Neural cell (in vitro differentiated cells): ENCODE measurements around the gene AFDN. TPM values are rescaled to one million over a fixed set of nuclear protein-coding genes. Genes with fewer than 3 reads are reported as not detected.

Source experiments
- H2AFZ ChIP-seq: fragments of 200-600, 300-800 bp; sonication (generic), shearing (Covaris generic); 2 replicates; pipeline ENCODE4 v1.6.0; 2014; ENCODE audit warnings: low read depth, mild to moderate bottlenecking, antibody characterized with exemption, low read length, moderate library complexity
- H3F3A ChIP-seq: fragments of 200-600 bp; shearing (Covaris generic); 2 replicates; pipeline ENCODE4 v1.6.1; 2016; ENCODE audit warnings: mild to moderate bottlenecking, moderate library complexity, mixed read lengths, antibody characterized with exemption, low read length; ENCODE audit not compliant: insufficient read depth, poor library complexity, severe bottlenecking
- H3K27ac ChIP-seq: fragments of 200-600, 300-800 bp; sonication (generic), shearing (Covaris generic); 2 replicates; pipeline ENCODE4 v1.5.1; 2014; ENCODE audit warnings: mild to moderate bottlenecking, low read length, moderate library complexity
- H3K27me3 ChIP-seq: fragments of 300-800, 200-600 bp; sonication (generic), shearing (Covaris generic); 2 replicates; pipeline ENCODE4 v1.6.0; 2014; ENCODE audit warnings: mild to moderate bottlenecking, low read depth, low read length, moderate library complexity; ENCODE audit not compliant: insufficient read depth
- H3K36me3 ChIP-seq: fragments of 300-800, 200-600 bp; sonication (generic), shearing (Covaris generic); 2 replicates; pipeline ENCODE4 v1.5.1; 2014; ENCODE audit warnings: mild to moderate bottlenecking, antibody characterized with exemption, low read length, moderate library complexity; ENCODE audit not compliant: insufficient read depth
- H3K4me2 ChIP-seq: fragments of 300-800, 200-600 bp; sonication (generic), shearing (Covaris generic); 2 replicates; pipeline ENCODE4 v1.6.0; 2014; ENCODE audit warnings: mild to moderate bottlenecking, low read length
- H3K4me3 ChIP-seq: fragments of 300-800, 200-600 bp; sonication (generic), shearing (Covaris generic); 2 replicates; pipeline ENCODE4 v1.5.1; 2014; ENCODE audit warnings: mild to moderate bottlenecking, low read length, moderate library complexity
- H3K79me2 ChIP-seq: fragments of 200-600 bp; shearing (Covaris generic); replicated peaks from 2 replicates; pipeline ENCODE4 v1.6.0; 2014; ENCODE audit warnings: mild to moderate bottlenecking, low read length, moderate library complexity; ENCODE audit not compliant: insufficient read depth
- H3K9ac ChIP-seq: fragments of 300-800, 200-600 bp; sonication (generic), shearing (Covaris generic); 2 replicates; pipeline ENCODE4 v1.6.1; 2016; ENCODE audit warnings: mild to moderate bottlenecking, low read length, mixed read lengths
- H3K9me2 ChIP-seq: fragments of 200-600 bp; shearing (Covaris generic); 2 replicates; pipeline ENCODE4 v1.6.1; 2016; ENCODE audit warnings: mild to moderate bottlenecking, low read length, mixed read lengths; ENCODE audit not compliant: insufficient read depth
- H3K9me3 ChIP-seq: fragments of 200-600, 300-800 bp; sonication (generic), shearing (Covaris generic); 2 replicates; pipeline ENCODE4 v1.6.1; 2016; ENCODE audit warnings: mild to moderate bottlenecking, mixed run types, low read length, moderate library complexity, mixed read lengths
- H4K20me1 ChIP-seq: fragments of 200-600 bp; shearing (Covaris generic); 2 replicates; pipeline ENCODE4 v1.6.1; 2016; ENCODE audit warnings: mild to moderate bottlenecking, mixed run types; ENCODE audit not compliant: insufficient read depth
- EP300 ChIP-seq: fragments of 450-650 bp; conservative IDR thresholded peaks from 2 replicates; pipeline ENCODE4 v1.6.1; 2014; ENCODE audit warnings: antibody characterized with exemption, mild to moderate bottlenecking, moderate library complexity; ENCODE audit not compliant: poor library complexity, severe bottlenecking
- EZH2 ChIP-seq: fragments of 200-600, 300-800 bp; shearing (Covaris generic), sonication (generic); IDR thresholded peaks from 2 replicates; pipeline ENCODE4 v1.6.1; 2014; ENCODE audit warnings: antibody characterized with exemption, low read length, borderline replicate concordance, mild to moderate bottlenecking; ENCODE audit not compliant: insufficient read depth, poor library complexity, severe bottlenecking
- MXI1 ChIP-seq: fragments of 450-650 bp; conservative IDR thresholded peaks from 2 replicates; pipeline ENCODE4 v1.6.1; 2014; ENCODE audit warnings: antibody characterized with exemption, mild to moderate bottlenecking; ENCODE audit not compliant: poor library complexity, severe bottlenecking
- POLR2AphosphoS5 ChIP-seq: IDR thresholded peaks from 2 replicates; pipeline ENCODE4 v1.6.1; 2012
- RAD21 ChIP-seq: fragments of 450-650 bp; conservative IDR thresholded peaks from 2 replicates; pipeline ENCODE4 v1.6.1; 2014; ENCODE audit warnings: antibody characterized with exemption, mild to moderate bottlenecking, moderate library complexity
- SMC3 ChIP-seq: fragments of 450-650 bp; conservative IDR thresholded peaks from 2 replicates; pipeline ENCODE4 v1.6.1; 2014; ENCODE audit warnings: antibody characterized with exemption, mild to moderate bottlenecking, moderate library complexity; ENCODE audit not compliant: poor library complexity
- TAF1 ChIP-seq: IDR thresholded peaks from 2 replicates; pipeline ENCODE4 v1.6.1; 2012; ENCODE audit warnings: low read depth
- polyA plus RNA-seq: library from polyadenylated mRNA; depleted of rRNA; stranded (reverse); fragments of >200 nt; gene quantifications from 2 replicates; pipeline ENCODE4 v1.2.3, GENCODE V29; 2014
- TF ChIP-seq, protein P1 (sequence below): IDR thresholded peaks from 2 replicates; pipeline ENCODE4 v1.6.1; 2012; ENCODE audit warnings: borderline replicate concordance
- TF ChIP-seq, protein P2 (sequence below): fragments of 450-650 bp; IDR thresholded peaks from 2 replicates; pipeline ENCODE4 v1.5.1; 2014; ENCODE audit warnings: antibody characterized with exemption, mild to moderate bottlenecking, moderate library complexity; ENCODE audit not compliant: poor library complexity, severe bottlenecking

AFDN gene
- polyA plus RNA-seq, 1 donor from 2014 or later: 193 TPM

DNA sequence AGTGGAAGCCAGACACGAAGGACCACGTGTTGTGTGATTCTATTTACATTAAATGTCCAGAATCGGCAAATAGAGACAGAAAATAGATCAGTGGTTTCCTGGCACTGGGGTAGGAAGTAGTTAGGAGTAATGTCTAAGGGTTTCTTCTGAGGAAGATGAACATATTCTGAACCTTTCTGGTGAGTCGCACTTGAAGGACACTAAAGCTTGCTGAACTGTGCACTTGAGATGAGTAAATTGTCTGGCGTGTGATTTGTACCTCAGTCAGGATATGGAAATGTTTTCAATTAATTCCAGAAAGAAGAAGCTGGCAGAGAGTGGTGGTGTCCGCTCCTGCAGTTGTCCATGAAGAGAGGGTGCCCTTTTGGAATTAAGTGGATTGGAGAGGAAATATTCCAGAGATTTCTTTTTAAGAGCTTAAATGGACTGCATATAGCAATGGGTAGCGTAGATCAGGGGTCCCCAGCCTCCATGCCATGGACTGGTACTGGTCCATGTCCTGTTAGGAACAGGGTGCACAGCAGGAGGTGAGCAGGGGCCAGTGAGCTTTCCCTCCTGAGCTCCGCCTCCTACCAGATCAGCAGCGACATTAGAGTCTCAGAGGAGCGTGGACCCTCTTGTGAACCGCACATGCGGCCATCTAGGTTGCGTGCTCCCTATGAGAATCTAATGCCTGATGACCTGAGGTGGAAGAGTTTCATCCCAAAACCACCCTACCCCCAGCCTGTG lies 158.3 kb downstream of the AFDN start:
- TF ChIP-seq EZH2: no peak
- TF ChIP-seq, protein P1, sequence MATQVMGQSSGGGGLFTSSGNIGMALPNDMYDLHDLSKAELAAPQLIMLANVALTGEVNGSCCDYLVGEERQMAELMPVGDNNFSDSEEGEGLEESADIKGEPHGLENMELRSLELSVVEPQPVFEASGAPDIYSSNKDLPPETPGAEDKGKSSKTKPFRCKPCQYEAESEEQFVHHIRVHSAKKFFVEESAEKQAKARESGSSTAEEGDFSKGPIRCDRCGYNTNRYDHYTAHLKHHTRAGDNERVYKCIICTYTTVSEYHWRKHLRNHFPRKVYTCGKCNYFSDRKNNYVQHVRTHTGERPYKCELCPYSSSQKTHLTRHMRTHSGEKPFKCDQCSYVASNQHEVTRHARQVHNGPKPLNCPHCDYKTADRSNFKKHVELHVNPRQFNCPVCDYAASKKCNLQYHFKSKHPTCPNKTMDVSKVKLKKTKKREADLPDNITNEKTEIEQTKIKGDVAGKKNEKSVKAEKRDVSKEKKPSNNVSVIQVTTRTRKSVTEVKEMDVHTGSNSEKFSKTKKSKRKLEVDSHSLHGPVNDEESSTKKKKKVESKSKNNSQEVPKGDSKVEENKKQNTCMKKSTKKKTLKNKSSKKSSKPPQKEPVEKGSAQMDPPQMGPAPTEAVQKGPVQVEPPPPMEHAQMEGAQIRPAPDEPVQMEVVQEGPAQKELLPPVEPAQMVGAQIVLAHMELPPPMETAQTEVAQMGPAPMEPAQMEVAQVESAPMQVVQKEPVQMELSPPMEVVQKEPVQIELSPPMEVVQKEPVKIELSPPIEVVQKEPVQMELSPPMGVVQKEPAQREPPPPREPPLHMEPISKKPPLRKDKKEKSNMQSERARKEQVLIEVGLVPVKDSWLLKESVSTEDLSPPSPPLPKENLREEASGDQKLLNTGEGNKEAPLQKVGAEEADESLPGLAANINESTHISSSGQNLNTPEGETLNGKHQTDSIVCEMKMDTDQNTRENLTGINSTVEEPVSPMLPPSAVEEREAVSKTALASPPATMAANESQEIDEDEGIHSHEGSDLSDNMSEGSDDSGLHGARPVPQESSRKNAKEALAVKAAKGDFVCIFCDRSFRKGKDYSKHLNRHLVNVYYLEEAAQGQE: no peak
- no peak for TF ChIP-seq POLR2AphosphoS5
- TF ChIP-seq SMC3: no peak
- TF ChIP-seq TAF1: no peak
- TF ChIP-seq EP300: no peak
- TF ChIP-seq, protein P2, sequence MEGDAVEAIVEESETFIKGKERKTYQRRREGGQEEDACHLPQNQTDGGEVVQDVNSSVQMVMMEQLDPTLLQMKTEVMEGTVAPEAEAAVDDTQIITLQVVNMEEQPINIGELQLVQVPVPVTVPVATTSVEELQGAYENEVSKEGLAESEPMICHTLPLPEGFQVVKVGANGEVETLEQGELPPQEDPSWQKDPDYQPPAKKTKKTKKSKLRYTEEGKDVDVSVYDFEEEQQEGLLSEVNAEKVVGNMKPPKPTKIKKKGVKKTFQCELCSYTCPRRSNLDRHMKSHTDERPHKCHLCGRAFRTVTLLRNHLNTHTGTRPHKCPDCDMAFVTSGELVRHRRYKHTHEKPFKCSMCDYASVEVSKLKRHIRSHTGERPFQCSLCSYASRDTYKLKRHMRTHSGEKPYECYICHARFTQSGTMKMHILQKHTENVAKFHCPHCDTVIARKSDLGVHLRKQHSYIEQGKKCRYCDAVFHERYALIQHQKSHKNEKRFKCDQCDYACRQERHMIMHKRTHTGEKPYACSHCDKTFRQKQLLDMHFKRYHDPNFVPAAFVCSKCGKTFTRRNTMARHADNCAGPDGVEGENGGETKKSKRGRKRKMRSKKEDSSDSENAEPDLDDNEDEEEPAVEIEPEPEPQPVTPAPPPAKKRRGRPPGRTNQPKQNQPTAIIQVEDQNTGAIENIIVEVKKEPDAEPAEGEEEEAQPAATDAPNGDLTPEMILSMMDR: no peak
- no peak for TF ChIP-seq MXI1
- TF ChIP-seq RAD21: no peak

DNA sequence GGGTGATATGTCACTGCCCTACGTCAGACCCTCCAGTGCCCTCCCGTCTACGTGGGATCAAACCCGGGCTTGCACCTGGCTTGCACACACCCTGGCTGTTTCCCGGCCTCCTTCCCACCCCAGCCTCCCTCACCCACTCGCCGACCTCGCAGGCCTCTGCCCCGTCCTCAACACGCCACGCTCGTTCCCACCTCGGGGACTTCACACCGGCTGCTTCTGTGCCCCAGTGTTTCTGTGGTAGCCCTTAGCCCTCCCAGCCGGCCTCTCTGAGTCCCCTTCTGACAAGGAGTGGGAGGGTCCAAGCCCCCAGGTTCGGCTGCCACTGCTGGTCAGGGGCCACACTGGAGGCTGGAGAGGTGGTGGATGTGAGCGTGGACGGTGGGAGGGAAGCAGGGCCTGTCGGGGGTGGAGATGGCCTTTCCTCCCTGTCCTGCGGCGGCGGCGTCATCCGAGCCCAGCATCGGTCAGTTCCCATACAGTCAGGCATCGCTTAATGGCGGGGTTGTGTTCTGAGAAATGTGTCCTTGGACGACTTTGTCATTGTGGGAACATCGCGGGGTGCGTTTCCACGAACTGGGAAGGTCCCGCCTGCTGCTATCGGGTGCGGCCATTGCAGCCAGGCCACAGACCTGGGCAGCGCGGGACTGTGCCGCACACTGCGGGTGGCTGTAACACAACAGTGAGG lies 159.3 kb downstream of the AFDN start:
- H3K9ac ChIP-seq: no peak overlapping the region
- H2AFZ ChIP-seq: no peak overlapping the region

More for the DNA sequence above, 158.3 kb downstream of the AFDN start:
- Histone ChIP-seq H3K27ac (no peak overlapping the region), H3K79me2 (no peaks in the 10 kb centered on the region), H3K27me3 (no peaks in the 10 kb centered on the region), H3F3A (no peaks in the 10 kb centered on the region), H3K9me3 (no peaks in the 10 kb centered on the region), H3K9me2 (no peaks in the 10 kb centered on the region), H3K4me2 (no peak overlapping the region), H3K9ac (no peak overlapping the region), H3K4me3 (no peak overlapping the region), H3K36me3 (no peaks in the 10 kb centered on the region), H4K20me1 (no peaks in the 10 kb centered on the region), H2AFZ (no peak overlapping the region)

More for the DNA sequence above, 159.3 kb downstream of the AFDN start:
- H3K27me3 ChIP-seq: no peaks in the 10 kb centered on the region
- H3K79me2 ChIP-seq: no peaks in the 10 kb centered on the region
- no peak overlapping the region for H3K4me2 ChIP-seq
- no peaks in the 10 kb centered on the region for H3K36me3 ChIP-seq
- no peaks in the 10 kb centered on the region for H3K9me2 ChIP-seq
- H3F3A ChIP-seq: no peaks in the 10 kb centered on the region
- TF ChIP-seq, protein P1: no peak
- TF ChIP-seq TAF1 (no peak), POLR2AphosphoS5 (no peak), MXI1 (no peak), SMC3 (no peak), RAD21 (no peak), EZH2 (no peak), EP300 (no peak)
- TF ChIP-seq, protein P2: no peak
- H3K4me3 ChIP-seq: no peak overlapping the region
- H3K27ac ChIP-seq: no peak overlapping the region
- H4K20me1 ChIP-seq: no peaks in the 10 kb centered on the region
- no peaks in the 10 kb centered on the region for H3K9me3 ChIP-seq
